Neural progenitor cell (in vitro differentiated cells): Measurements from ENCODE around the gene KLHL8. TPM values are rescaled to one million over a fixed set of nuclear protein-coding genes. Genes with fewer than 3 reads are reported as not detected.

Source experiments
- DNase-seq: peaks from one replicate; pipeline ENCODE4 v3.0.0-alpha.2; 2016; ENCODE audit warnings: low spot score
- H2AFZ ChIP-seq: fragments of 200-600 bp; sonication (generic); replicated peaks from 2 replicates; pipeline ENCODE4 v1.6.1; 2016; ENCODE audit warnings: antibody characterized with exemption
- H3F3A ChIP-seq: fragments of 200-600 bp; sonication (generic); 2 replicates; pipeline ENCODE4 v1.6.1; 2016; ENCODE audit warnings: antibody characterized with exemption, low read depth
- H3K27ac ChIP-seq: fragments of 200-600 bp; sonication (generic); 2 replicates; pipeline ENCODE4 v1.5.1; 2016; ENCODE audit warnings: mild to moderate bottlenecking
- H3K27me3 ChIP-seq: fragments of 200-600 bp; sonication (generic); 2 replicates; pipeline ENCODE4 v1.6.1; 2016; ENCODE audit warnings: mild to moderate bottlenecking, moderate library complexity
- H3K36me3 ChIP-seq: fragments of 200-600 bp; sonication (generic); 2 replicates; pipeline ENCODE4 v1.5.1; 2016
- H3K4me1 ChIP-seq: fragments of 200-600 bp; sonication (generic); 2 replicates; pipeline ENCODE4 v1.6.1; 2016; ENCODE audit warnings: mixed run types
- H3K4me2 ChIP-seq: fragments of 200-600 bp; sonication (generic); 2 replicates; pipeline ENCODE4 v1.6.1; 2016
- H3K4me3 ChIP-seq: fragments of 200-600 bp; sonication (generic); 2 replicates; pipeline ENCODE4 v1.5.1; 2016
- H3K79me2 ChIP-seq: fragments of 200-600 bp; sonication (generic); 2 replicates; pipeline ENCODE4 v1.6.1; 2016; ENCODE audit warnings: low read depth
- H3K9ac ChIP-seq: fragments of 200-600 bp; sonication (generic); 2 replicates; pipeline ENCODE4 v1.6.1; 2016
- H3K9me3 ChIP-seq: fragments of 200-600 bp; sonication (generic); 2 replicates; pipeline ENCODE4 v1.5.1; 2016; ENCODE audit warnings: low read depth
- H4K20me1 ChIP-seq: fragments of 200-600 bp; sonication (generic); 2 replicates; pipeline ENCODE4 v1.6.1; 2016; ENCODE audit warnings: low read depth
- H3K27ac Mint-ChIP-seq: 3 replicates; pipeline ENCODE4 v1.8.0; 2021; ENCODE audit warnings: mixed read lengths
- H3K27me3 Mint-ChIP-seq: 2 replicates; pipeline ENCODE4 v1.8.0; 2022; ENCODE audit warnings: low read depth, mild to moderate bottlenecking, inconsistent platforms, moderate library complexity, mixed read lengths; ENCODE audit not compliant: insufficient read depth
- H3K36me3 Mint-ChIP-seq: 3 replicates; pipeline ENCODE4 v1.8.0; 2021; ENCODE audit warnings: mixed read lengths
- H3K4me1 Mint-ChIP-seq: 3 replicates; pipeline ENCODE4 v1.8.0; 2021; ENCODE audit warnings: mixed read lengths
- H3K4me3 Mint-ChIP-seq: 3 replicates; pipeline ENCODE4 v1.8.0; 2021; ENCODE audit warnings: mild to moderate bottlenecking, moderate library complexity, mixed read lengths
- H3K9me3 Mint-ChIP-seq: 3 replicates; pipeline ENCODE4 v1.8.0; 2020; ENCODE audit warnings: mixed read lengths
- CTCF ChIP-seq: fragments of 200-600 bp; sonication (generic); IDR thresholded peaks from 2 replicates; pipeline ENCODE4 v1.5.1; 2017; ENCODE audit warnings: antibody characterized with exemption, mild to moderate bottlenecking
- EZH2 ChIP-seq: fragments of 200-600 bp; sonication (generic); IDR thresholded peaks from 2 replicates; pipeline ENCODE4 v1.6.1; 2017; ENCODE audit warnings: antibody characterized with exemption, mild to moderate bottlenecking, moderate library complexity
- EZH2phosphoT487 ChIP-seq: fragments of 200-600 bp; sonication (generic); IDR thresholded peaks from 2 replicates; pipeline ENCODE4 v1.6.1; 2017; ENCODE audit warnings: antibody characterized with exemption
- total RNA-seq: library from RNA; depleted of rRNA; stranded (reverse); fragments of >200 nt; gene quantifications from 2 replicates; pipeline ENCODE4 v1.2.3, GENCODE V29; 2015; ENCODE audit warnings: low replicate concordance

The KLHL8 gene
- total RNA-seq, 1 donor from 2014 or later, result 20.3 TPM

DNA sequence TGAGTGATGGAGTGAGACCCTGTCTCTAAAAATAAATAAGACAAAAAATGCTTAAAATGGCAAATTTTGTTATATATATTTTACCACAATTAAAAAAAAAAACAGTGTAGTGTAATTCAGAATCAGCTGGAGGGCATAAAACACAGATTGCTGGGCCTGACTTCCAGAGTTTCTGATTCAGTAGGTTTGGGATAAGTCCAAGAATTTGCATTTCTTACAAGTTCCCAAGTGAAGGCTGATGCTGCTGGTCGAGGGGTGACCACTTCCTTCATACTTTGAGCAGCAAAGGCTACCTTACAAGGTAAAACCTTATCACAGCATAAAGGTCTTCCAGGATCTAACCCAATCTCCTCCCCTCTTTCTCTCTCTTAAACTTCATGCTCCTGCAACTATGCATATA, 40.7 kb downstream of the KLHL8 start:
- H3K27me3 Mint-ChIP-seq, result no peaks in the 10 kb centered on the region
- no peak overlapping the region for H2AFZ ChIP-seq
- no peak overlapping the region for H3K27ac Mint-ChIP-seq
- H3F3A ChIP-seq, result no peaks in the 10 kb centered on the region
- H3K4me1 ChIP-seq, result peaks cover 13% of the 10 kb centered on the region
- no peak for DNase-seq
- H3K36me3 Mint-ChIP-seq, result peaks cover 6% of the 10 kb centered on the region
- no peak overlapping the region for H3K9ac ChIP-seq
- no peaks in the 10 kb centered on the region for H3K79me2 ChIP-seq
- no peaks in the 10 kb centered on the region for H3K9me3 Mint-ChIP-seq
- H3K4me2 ChIP-seq, result no peak overlapping the region
- H3K9me3 ChIP-seq, result no peaks in the 10 kb centered on the region
- no peak overlapping the region for H3K4me3 Mint-ChIP-seq
- peaks cover 2% of the 10 kb centered on the region for H3K36me3 ChIP-seq
- H4K20me1 ChIP-seq, result no peaks in the 10 kb centered on the region
- H3K27me3 ChIP-seq, result no peaks in the 10 kb centered on the region
- no peaks in the 10 kb centered on the region for H3K4me1 Mint-ChIP-seq
- no peak for TF ChIP-seq EZH2phosphoT487
- no peak for TF ChIP-seq CTCF
- no peak for TF ChIP-seq EZH2
- H3K27ac ChIP-seq, result no peak overlapping the region
- H3K4me3 ChIP-seq, result no peak overlapping the region

DNA sequence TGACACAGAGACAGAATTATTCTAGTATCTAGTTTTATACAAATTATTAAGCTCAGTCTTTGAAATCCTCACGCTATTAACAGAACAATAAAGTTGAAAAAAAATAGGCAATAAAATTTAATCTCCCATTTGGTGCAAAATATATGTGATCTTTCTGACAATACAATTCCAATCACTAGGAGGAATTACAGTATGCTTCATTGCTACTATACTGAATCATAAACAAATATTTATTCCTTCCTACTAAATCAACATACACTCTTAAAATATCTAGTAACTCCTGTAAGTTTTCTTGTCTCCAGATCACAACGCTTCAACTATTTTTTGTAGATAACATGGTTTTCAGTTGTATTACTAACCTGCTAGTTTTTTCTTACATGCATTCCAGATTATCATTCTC, 45.7 kb downstream of the KLHL8 start:
- H3K27me3 ChIP-seq, result no peaks in the 10 kb centered on the region
- no peaks in the 10 kb centered on the region for H3K79me2 ChIP-seq
- peaks cover 4% of the 10 kb centered on the region for H3K36me3 ChIP-seq
- no peaks in the 10 kb centered on the region for H3K27me3 Mint-ChIP-seq
- TF ChIP-seq EZH2 (no peak), EZH2phosphoT487 (no peak), CTCF (no peak)
- no peak overlapping the region for H3K4me2 ChIP-seq
- H2AFZ ChIP-seq, result no peak overlapping the region
- no peak overlapping the region for H3K9ac ChIP-seq
- H3K4me3 Mint-ChIP-seq, result no peak overlapping the region
- peaks cover 2% of the 10 kb centered on the region for H3K36me3 Mint-ChIP-seq
- no peaks in the 10 kb centered on the region for H3K9me3 Mint-ChIP-seq
- no peaks in the 10 kb centered on the region for H4K20me1 ChIP-seq
- no peak for DNase-seq
- H3K4me1 ChIP-seq, result no peaks in the 10 kb centered on the region
- H3K4me1 Mint-ChIP-seq, result no peaks in the 10 kb centered on the region
- no peak overlapping the region for H3K27ac Mint-ChIP-seq
- H3K4me3 ChIP-seq, result no peak overlapping the region
- H3F3A ChIP-seq, result no peaks in the 10 kb centered on the region
- H3K9me3 ChIP-seq, result no peaks in the 10 kb centered on the region
- no peak overlapping the region for H3K27ac ChIP-seq

DNA sequence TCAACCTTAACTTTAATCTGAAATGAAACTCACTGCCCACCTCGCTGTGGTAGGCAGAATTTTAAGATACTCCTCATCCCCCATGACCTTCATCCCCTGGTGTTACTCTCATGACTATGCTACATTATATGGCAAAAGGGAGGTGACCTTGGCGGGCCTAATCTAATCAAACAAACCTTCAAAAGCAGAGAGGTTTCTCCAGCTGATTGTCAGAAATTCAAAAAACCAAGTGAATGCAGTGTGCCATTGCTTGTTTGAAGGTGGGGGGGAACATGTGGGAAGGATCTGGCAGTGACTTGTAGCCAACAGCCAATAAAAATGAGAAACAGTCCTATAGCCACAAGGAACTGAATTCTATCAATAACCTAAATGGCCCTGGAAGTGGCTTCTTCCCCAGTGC, 48.5 kb downstream of the KLHL8 start:
- Mint-ChIP-seq H3K27me3 (no peaks in the 10 kb centered on the region), H3K36me3 (peaks cover 4% of the 10 kb centered on the region), H3K4me3 (no peak overlapping the region), H3K9me3 (no peaks in the 10 kb centered on the region), H3K27ac (no peak overlapping the region), H3K4me1 (no peaks in the 10 kb centered on the region)
- no peak overlapping the region for H3K4me3 ChIP-seq
- no peaks in the 10 kb centered on the region for H4K20me1 ChIP-seq
- H3K79me2 ChIP-seq, result no peaks in the 10 kb centered on the region
- H3K27ac ChIP-seq, result no peak overlapping the region
- DNase-seq, result no peak
- peaks cover 4% of the 10 kb centered on the region for H3K36me3 ChIP-seq
- no peaks in the 10 kb centered on the region for H3F3A ChIP-seq
- no peak overlapping the region for H3K4me2 ChIP-seq
- no peak overlapping the region for H3K9ac ChIP-seq
- TF ChIP-seq EZH2 (no peak), CTCF (no peak), EZH2phosphoT487 (no peak)
- no peaks in the 10 kb centered on the region for H3K9me3 ChIP-seq
- no peaks in the 10 kb centered on the region for H3K27me3 ChIP-seq
- no peaks in the 10 kb centered on the region for H3K4me1 ChIP-seq
- H2AFZ ChIP-seq, result no peak overlapping the region
